Liver (tissue), 9 donors: ENCODE measurements around the gene SWAP70. TPM values are rescaled to one million over a fixed set of nuclear protein-coding genes. Genes with fewer than 3 reads are reported as not detected.

ENCODE experiments used
- DNase-seq: peaks from one replicate; pipeline ENCODE4 v3.0.0-alpha.2; 2017; ENCODE audit warnings: low spot score
- H3K27ac ChIP-seq, 2 donors: one replicate each; pipeline ENCODE4 v1.7.0; 2013; ENCODE audit warnings: inconsistent platforms in 2 of 2, low read length in 2 of 2, control low read depth in 1 of 2, low read depth in 1 of 2, mild to moderate bottlenecking in 1 of 2
- H3K27me3 ChIP-seq, 4 donors: one replicate each; pipeline versions ENCODE4 v1.6.1 to v1.7.0; 2013; ENCODE audit warnings: low read length in 3 of 4, inconsistent platforms in 1 of 4, mild to moderate bottlenecking in 1 of 4, moderate library complexity in 1 of 4; ENCODE audit not compliant: control insufficient read depth in 4 of 4, insufficient read depth in 4 of 4
- H3K36me3 ChIP-seq, 4 donors: one replicate each; pipeline versions ENCODE4 v1.6.1 to v1.7.0; 2013; ENCODE audit warnings: low read length in 3 of 4, mild to moderate bottlenecking in 3 of 4, low read depth in 1 of 4, moderate library complexity in 1 of 4; ENCODE audit not compliant: control insufficient read depth in 4 of 4, insufficient read depth in 3 of 4
- H3K4me1 ChIP-seq, 4 donors: one replicate each; pipeline versions ENCODE4 v1.6.1 to v1.7.0; 2013; ENCODE audit warnings: low read length in 3 of 4, mild to moderate bottlenecking in 3 of 4, moderate library complexity in 1 of 4; ENCODE audit not compliant: control insufficient read depth in 4 of 4, insufficient read depth in 4 of 4
- H3K4me3 ChIP-seq, 3 donors: one replicate each; pipeline versions ENCODE4 v1.6.1 to v1.7.0; 2013; ENCODE audit warnings: low read length in 3 of 3, control low read depth in 1 of 3, low read depth in 1 of 3, mild to moderate bottlenecking in 1 of 3
- H3K9ac ChIP-seq, 2 donors: one replicate each; pipeline ENCODE4 v1.7.0; 2013; ENCODE audit warnings: low read length in 2 of 2, mild to moderate bottlenecking in 2 of 2, moderate library complexity in 2 of 2, control low read depth in 1 of 2, low read depth in 1 of 2
- H3K9me3 ChIP-seq, 4 donors: one replicate each; pipeline versions ENCODE4 v1.6.1 to v1.7.0; 2013; ENCODE audit warnings: low read length in 3 of 4; ENCODE audit not compliant: control insufficient read depth in 4 of 4
- FOXA2 ChIP-seq: IDR thresholded peaks from 2 replicates; pipeline ENCODE4 v1.6.1; 2016; ENCODE audit warnings: antibody characterized with exemption
- GABPA ChIP-seq, 2 donors: IDR thresholded peaks in 1 of 2; conservative IDR thresholded peaks in 1 of 2; 2 replicates each; pipeline ENCODE4 v1.6.1; 2016; ENCODE audit warnings: antibody characterized with exemption in 2 of 2, mild to moderate bottlenecking in 1 of 2, moderate library complexity in 1 of 2
- HNF4G ChIP-seq: IDR thresholded peaks from 2 replicates; pipeline ENCODE4 v1.6.1; 2016; ENCODE audit warnings: antibody characterized with exemption
- JUND ChIP-seq, 2 donors: IDR thresholded peaks; 2 replicates each; pipeline ENCODE4 v1.6.1; 2016; ENCODE audit warnings: antibody characterized with exemption in 2 of 2
- RAD21 ChIP-seq, 2 donors: IDR thresholded peaks; 2 replicates each; pipeline ENCODE4 v1.6.1; 2016; ENCODE audit warnings: antibody characterized with exemption in 2 of 2, mild to moderate bottlenecking in 2 of 2
- RXRA ChIP-seq, 2 donors: IDR thresholded peaks; 2 replicates each; pipeline ENCODE4 v1.6.1; 2017 to 2018; ENCODE audit warnings: antibody characterized with exemption in 2 of 2, mild to moderate bottlenecking in 1 of 2
- SP1 ChIP-seq: IDR thresholded peaks from 2 replicates; pipeline ENCODE4 v1.6.1; 2018; ENCODE audit warnings: antibody characterized with exemption, mild to moderate bottlenecking
- TAF1 ChIP-seq: conservative IDR thresholded peaks from 2 replicates; pipeline ENCODE4 v1.6.1; 2016; ENCODE audit warnings: antibody characterized with exemption, mild to moderate bottlenecking
- YY1 ChIP-seq: IDR thresholded peaks from 2 replicates; pipeline ENCODE4 v1.6.1; 2016; ENCODE audit warnings: antibody characterized with exemption, mild to moderate bottlenecking
- WGBS: extraction: QIAGEN DNeasy Blood & Tissue Kit; methylation state at CpG from one replicate; pipeline ENCODE4 v1.1.7; 2013; 5-methylcytosine and 5-hydroxymethylcytosine counted together
- polyA plus RNA-seq, 2 donors: library from polyadenylated mRNA; stranded (reverse) in 1 of 2; unstranded in 1 of 2; fragments of 200-250 nt in 1 of 2; fragments of >200 nt in 1 of 2; fragmentation: Nextera tagmentation in 1 of 2; extraction: Ambion mirVana in 1 of 2; gene quantifications; one replicate each; pipeline versions ENCODE4 v1.2.1 to v1.2.3, GENCODE V29; 2013 to 2015
- total RNA-seq, 2 donors: library from RNA; depleted of rRNA; stranded (reverse); fragments of >200 nt; gene quantifications; one replicate each; pipeline ENCODE4 v1.2.3, GENCODE V29; 2014
- TF ChIP-seq, protein P1 (sequence below): IDR thresholded peaks from 2 replicates; pipeline ENCODE4 v1.6.1; 2016; ENCODE audit warnings: antibody characterized with exemption
- TF ChIP-seq, protein P2 (sequence below): IDR thresholded peaks from 2 replicates; pipeline ENCODE4 v1.6.1; 2016; ENCODE audit warnings: antibody characterized with exemption
- TF ChIP-seq, protein P3 (sequence below): IDR thresholded peaks from 2 replicates; pipeline ENCODE4 v1.6.1; 2016; ENCODE audit warnings: antibody characterized with exemption, mild to moderate bottlenecking
- TF ChIP-seq, protein P4 (sequence below): fragments of 150-350 bp; IDR thresholded peaks from 2 replicates; pipeline ENCODE4 v1.5.1; 2017; ENCODE audit warnings: improper control_type of control experiment, low read depth, low read length; ENCODE audit not compliant: missing input control
- donor health status: healthy.
- donor health status: healthy.
- donor health status: healthy.
- donor health status: healthy.
- donor health status: healthy.

SWAP70 gene
- total and polyA plus RNA-seq, 4 donors = 4.0 to 8.4 (median 5.8) TPM

DNA sequence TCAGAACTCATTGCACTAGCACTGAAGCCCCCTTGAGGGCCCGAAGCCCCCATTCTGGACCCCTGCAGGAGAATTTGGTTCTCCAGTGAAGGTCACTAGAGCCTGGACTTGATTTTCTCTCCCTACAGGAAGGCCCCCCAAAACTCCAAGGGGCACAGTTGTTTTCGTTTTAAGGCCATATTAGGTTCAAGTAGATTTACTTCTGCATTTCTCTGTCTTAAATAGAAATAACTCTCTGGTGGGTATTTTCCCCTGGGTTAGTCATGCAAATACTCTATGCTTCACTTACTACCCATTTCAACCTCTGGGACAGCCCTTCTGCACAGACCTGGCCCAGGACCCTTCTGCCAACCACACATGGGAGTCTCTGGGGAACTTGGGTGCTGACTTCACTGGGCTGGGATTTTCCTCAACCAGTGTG lies 48.8 kb upstream of the SWAP70 start:
- no peak overlapping the region for H3K27ac ChIP-seq
- H3K9me3 ChIP-seq = no peaks in the 10 kb centered on the region
- 72% methylated on average over 2 of the region's 2 CpGs for WGBS
- H3K36me3 ChIP-seq = no peaks in the 10 kb centered on the region
- no peaks in the 10 kb centered on the region for H3K27me3 ChIP-seq
- no peak overlapping the region for H3K4me3 ChIP-seq
- TF ChIP-seq HNF4G = no peak
- no peak for TF ChIP-seq GABPA (IDR thresholded peaks at IDR 0.05 in 1 of 2, conservative IDR thresholded peaks at IDR 0.05 in 1 of 2)
- TF ChIP-seq RXRA (IDR thresholded peaks at IDR 0.05) = no peak
- TF ChIP-seq, protein P1, sequence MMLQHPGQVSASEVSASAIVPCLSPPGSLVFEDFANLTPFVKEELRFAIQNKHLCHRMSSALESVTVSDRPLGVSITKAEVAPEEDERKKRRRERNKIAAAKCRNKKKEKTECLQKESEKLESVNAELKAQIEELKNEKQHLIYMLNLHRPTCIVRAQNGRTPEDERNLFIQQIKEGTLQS = no peak
- no peak for TF ChIP-seq FOXA2
- TF ChIP-seq, protein P2, sequence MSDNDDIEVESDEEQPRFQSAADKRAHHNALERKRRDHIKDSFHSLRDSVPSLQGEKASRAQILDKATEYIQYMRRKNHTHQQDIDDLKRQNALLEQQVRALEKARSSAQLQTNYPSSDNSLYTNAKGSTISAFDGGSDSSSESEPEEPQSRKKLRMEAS = no peak
- no peak for TF ChIP-seq SP1
- H3K9ac ChIP-seq = no peak overlapping the region
- H3K4me1 ChIP-seq = peaks cover 0 to 16% (median 3%) of the 10 kb centered on the region in 4 donors
- no peak for DNase-seq

DNA sequence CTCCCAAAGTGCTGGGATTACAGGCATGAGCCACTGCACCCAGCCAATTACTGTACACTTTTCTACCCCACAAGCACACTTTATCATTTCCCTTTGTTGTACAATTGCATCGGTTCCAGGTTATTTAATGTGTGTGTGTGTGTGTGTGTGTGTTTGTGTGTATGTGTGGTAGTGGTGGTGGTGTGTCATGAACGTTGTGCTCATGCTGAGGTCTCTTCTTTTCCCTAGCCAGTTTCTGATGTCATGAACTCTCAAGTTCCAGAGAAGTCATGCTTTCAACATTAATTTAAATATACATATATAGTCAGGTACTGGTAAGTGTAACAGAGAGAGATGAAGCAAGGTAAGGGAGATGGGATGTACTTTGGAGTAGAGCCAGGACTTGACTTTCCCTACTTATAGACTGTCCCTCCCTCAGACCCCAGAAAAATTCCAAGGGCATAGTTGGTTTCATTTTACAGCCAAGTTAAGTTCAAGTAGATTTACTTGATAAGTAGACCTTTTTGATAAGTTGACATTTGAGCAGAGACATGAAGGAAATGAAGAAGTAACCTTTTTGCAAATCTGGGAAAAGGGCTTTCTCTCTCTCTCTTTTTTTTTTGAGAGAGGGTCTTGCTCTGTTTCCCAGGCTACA lies 47.7 kb upstream of the SWAP70 start:
- no peak overlapping the region for H3K4me3 ChIP-seq
- peaks cover 0 to 16% (median 3%) of the 10 kb centered on the region in 4 donors for H3K4me1 ChIP-seq
- H3K27ac ChIP-seq = no peak overlapping the region
- no peaks in the 10 kb centered on the region for H3K27me3 ChIP-seq
- H3K9me3 ChIP-seq = no peaks in the 10 kb centered on the region
- TF ChIP-seq RAD21 (IDR thresholded peaks at IDR 0.05) = no peak
- no peak for TF ChIP-seq JUND (IDR thresholded peaks at IDR 0.05)
- TF ChIP-seq, protein P3, sequence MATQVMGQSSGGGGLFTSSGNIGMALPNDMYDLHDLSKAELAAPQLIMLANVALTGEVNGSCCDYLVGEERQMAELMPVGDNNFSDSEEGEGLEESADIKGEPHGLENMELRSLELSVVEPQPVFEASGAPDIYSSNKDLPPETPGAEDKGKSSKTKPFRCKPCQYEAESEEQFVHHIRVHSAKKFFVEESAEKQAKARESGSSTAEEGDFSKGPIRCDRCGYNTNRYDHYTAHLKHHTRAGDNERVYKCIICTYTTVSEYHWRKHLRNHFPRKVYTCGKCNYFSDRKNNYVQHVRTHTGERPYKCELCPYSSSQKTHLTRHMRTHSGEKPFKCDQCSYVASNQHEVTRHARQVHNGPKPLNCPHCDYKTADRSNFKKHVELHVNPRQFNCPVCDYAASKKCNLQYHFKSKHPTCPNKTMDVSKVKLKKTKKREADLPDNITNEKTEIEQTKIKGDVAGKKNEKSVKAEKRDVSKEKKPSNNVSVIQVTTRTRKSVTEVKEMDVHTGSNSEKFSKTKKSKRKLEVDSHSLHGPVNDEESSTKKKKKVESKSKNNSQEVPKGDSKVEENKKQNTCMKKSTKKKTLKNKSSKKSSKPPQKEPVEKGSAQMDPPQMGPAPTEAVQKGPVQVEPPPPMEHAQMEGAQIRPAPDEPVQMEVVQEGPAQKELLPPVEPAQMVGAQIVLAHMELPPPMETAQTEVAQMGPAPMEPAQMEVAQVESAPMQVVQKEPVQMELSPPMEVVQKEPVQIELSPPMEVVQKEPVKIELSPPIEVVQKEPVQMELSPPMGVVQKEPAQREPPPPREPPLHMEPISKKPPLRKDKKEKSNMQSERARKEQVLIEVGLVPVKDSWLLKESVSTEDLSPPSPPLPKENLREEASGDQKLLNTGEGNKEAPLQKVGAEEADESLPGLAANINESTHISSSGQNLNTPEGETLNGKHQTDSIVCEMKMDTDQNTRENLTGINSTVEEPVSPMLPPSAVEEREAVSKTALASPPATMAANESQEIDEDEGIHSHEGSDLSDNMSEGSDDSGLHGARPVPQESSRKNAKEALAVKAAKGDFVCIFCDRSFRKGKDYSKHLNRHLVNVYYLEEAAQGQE = no peak
- no peak for TF ChIP-seq YY1
- TF ChIP-seq, protein P4, sequence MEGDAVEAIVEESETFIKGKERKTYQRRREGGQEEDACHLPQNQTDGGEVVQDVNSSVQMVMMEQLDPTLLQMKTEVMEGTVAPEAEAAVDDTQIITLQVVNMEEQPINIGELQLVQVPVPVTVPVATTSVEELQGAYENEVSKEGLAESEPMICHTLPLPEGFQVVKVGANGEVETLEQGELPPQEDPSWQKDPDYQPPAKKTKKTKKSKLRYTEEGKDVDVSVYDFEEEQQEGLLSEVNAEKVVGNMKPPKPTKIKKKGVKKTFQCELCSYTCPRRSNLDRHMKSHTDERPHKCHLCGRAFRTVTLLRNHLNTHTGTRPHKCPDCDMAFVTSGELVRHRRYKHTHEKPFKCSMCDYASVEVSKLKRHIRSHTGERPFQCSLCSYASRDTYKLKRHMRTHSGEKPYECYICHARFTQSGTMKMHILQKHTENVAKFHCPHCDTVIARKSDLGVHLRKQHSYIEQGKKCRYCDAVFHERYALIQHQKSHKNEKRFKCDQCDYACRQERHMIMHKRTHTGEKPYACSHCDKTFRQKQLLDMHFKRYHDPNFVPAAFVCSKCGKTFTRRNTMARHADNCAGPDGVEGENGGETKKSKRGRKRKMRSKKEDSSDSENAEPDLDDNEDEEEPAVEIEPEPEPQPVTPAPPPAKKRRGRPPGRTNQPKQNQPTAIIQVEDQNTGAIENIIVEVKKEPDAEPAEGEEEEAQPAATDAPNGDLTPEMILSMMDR = no peak
- no peak for TF ChIP-seq TAF1
- no peak overlapping the region for H3K9ac ChIP-seq
- WGBS = 62% methylated on average over 2 of the region's 2 CpGs
- DNase-seq = no peak
- no peaks in the 10 kb centered on the region for H3K36me3 ChIP-seq
